ENCODE data around the gene RYR3. TPM values are rescaled to one million over a fixed set of nuclear protein-coding genes. Genes with fewer than 3 reads are reported as not detected.

Gene RYR3
- total and polyA plus RNA-seq, 4 donors = 0.09 to 1.4 (median 0.47) TPM

DNA sequence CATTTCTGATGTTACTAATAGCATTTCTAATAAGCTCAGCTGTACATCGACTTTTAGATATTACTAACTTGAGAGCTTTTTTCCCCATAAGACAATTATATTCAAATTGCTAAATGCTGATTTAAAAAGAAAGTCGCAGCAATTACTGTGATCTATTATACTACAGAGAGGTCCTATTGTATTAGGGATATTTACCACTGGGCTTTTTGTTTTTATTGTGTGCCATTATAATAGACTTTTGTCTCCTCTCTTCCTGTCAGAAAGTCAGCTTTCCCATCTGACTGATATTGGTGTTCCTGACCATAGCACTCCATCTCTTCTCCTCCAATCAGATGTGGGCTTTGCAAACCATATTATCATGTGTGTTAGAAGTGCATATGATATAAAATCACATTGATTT is 27.2 kb upstream of the RYR3 start:
- H3K9me3 ChIP-seq (ENCODE audit: control insufficient read depth in 4 of 4, insufficient read depth in 3 of 4, low read length in 3 of 4) = no peaks in the 10 kb centered on the region
- H3K27me3 ChIP-seq (ENCODE audit: control insufficient read depth in 3 of 3, insufficient read depth in 3 of 3, low read length in 2 of 3) = no peaks in the 10 kb centered on the region
- ATAC-seq (ENCODE audit: insufficient read depth, low FRiP score) (no peak), DNase-seq (no peak)
- no peak overlapping the region for H3K4me3 ChIP-seq
- WGBS, 2 donors = 89 to 94% methylated on average over 2 of the region's 2 CpGs
- TF ChIP-seq, protein P1, sequence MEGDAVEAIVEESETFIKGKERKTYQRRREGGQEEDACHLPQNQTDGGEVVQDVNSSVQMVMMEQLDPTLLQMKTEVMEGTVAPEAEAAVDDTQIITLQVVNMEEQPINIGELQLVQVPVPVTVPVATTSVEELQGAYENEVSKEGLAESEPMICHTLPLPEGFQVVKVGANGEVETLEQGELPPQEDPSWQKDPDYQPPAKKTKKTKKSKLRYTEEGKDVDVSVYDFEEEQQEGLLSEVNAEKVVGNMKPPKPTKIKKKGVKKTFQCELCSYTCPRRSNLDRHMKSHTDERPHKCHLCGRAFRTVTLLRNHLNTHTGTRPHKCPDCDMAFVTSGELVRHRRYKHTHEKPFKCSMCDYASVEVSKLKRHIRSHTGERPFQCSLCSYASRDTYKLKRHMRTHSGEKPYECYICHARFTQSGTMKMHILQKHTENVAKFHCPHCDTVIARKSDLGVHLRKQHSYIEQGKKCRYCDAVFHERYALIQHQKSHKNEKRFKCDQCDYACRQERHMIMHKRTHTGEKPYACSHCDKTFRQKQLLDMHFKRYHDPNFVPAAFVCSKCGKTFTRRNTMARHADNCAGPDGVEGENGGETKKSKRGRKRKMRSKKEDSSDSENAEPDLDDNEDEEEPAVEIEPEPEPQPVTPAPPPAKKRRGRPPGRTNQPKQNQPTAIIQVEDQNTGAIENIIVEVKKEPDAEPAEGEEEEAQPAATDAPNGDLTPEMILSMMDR (IDR thresholded peaks at IDR 0.05; ENCODE audit: control extremely low read depth, extremely low read depth) = no peak
- no peaks in the 10 kb centered on the region for H3K4me1 ChIP-seq (ENCODE audit: control insufficient read depth in 5 of 5, insufficient read depth in 5 of 5, low read length in 5 of 5)
- no peaks in the 10 kb centered on the region for H3K36me3 ChIP-seq (ENCODE audit: control insufficient read depth in 4 of 4, insufficient read depth in 4 of 4, low read length in 4 of 4)
- no peak overlapping the region for H3K27ac ChIP-seq (ENCODE audit: low read depth in 1 of 2, low read length in 1 of 2)
- H3K9ac ChIP-seq (ENCODE audit: insufficient read depth in 1 of 2, low read length in 2 of 2) = no peak overlapping the region

DNA sequence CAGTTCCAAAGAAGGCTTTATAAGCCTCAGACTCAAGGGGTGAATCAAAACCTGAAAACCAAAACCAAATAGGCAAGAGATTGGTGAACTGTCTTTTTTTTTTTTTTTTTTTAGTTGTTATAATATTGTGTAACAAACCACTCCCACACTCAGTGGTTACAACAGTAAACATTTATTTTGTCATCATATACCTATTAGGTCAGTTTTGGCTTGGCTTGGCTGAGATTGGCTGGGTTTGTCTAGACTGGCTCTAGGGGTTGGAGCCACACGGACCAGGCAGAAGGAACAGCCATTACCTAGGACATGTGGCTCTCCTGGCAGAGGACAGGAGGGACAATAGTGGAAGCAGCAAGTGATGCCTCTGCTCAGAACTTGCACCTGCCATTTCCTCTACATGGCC is 26.4 kb upstream of the RYR3 start:
- Histone ChIP-seq H3K4me1 (ENCODE audit: control insufficient read depth in 5 of 5, insufficient read depth in 5 of 5, low read length in 5 of 5) (no peaks in the 10 kb centered on the region), H3K4me3 (no peak overlapping the region), H3K36me3 (ENCODE audit: control insufficient read depth in 4 of 4, insufficient read depth in 4 of 4, low read length in 4 of 4) (no peaks in the 10 kb centered on the region), H3K27me3 (ENCODE audit: control insufficient read depth in 3 of 3, insufficient read depth in 3 of 3, low read length in 2 of 3) (no peaks in the 10 kb centered on the region), H3K27ac (ENCODE audit: low read depth in 1 of 2, low read length in 1 of 2) (no peak overlapping the region), H3K9ac (ENCODE audit: insufficient read depth in 1 of 2, low read length in 2 of 2) (no peak overlapping the region), H3K9me3 (ENCODE audit: control insufficient read depth in 4 of 4, insufficient read depth in 3 of 4, low read length in 3 of 4) (no peaks in the 10 kb centered on the region)
- WGBS, 2 donors = 68 to 88% methylated on average over 1 of the region's 1 CpG
- ATAC-seq (ENCODE audit: insufficient read depth, low FRiP score) (no peak), DNase-seq (no peak)
- TF ChIP-seq, protein P1 (IDR thresholded peaks at IDR 0.05; ENCODE audit: control extremely low read depth, extremely low read depth) = no peak

DNA sequence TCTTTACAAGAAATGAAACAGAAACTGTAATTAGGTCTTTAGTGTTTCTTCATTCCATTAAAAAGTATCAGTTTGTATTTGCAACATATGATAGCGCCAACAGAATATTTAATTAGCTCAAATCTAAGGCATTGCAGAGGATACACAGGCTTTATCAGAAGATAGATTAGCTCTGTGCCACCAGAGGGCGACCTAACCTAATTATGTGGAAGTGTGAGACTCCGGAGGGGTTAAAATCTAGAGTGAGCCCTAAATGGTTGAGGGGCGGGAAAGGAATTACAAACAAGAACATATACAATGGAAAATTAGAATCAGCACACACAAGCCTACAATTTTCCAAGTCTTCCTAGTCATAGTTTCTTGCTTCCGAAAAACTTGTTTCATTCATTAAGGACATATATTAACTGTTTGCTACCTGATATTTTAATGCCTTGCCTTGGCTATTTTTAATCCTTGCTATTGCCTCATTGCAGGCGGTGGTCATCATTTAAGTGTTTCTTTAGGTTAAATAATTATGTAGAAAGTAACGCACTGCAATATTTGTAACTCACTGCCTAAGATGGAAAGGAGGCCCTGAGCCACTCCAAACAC is 18.0 kb upstream of the RYR3 start:
- TF ChIP-seq, protein P1 (IDR thresholded peaks at IDR 0.05; ENCODE audit: control extremely low read depth, extremely low read depth) = peak; percentile 6
- 30 to 37% methylated on average over 7 of the region's 7 CpGs for WGBS, 2 donors
- H3K36me3 ChIP-seq (ENCODE audit: control insufficient read depth in 4 of 4, insufficient read depth in 4 of 4, low read length in 4 of 4) = no peaks in the 10 kb centered on the region
- H3K27ac ChIP-seq (ENCODE audit: low read depth in 1 of 2, low read length in 1 of 2) = no peak overlapping the region
- H3K9ac ChIP-seq (ENCODE audit: insufficient read depth in 1 of 2, low read length in 2 of 2) = no peak overlapping the region
- no peaks in the 10 kb centered on the region for H3K4me1 ChIP-seq (ENCODE audit: control insufficient read depth in 5 of 5, insufficient read depth in 5 of 5, low read length in 5 of 5)
- ATAC-seq (ENCODE audit: insufficient read depth, low FRiP score) = no peak
- H3K27me3 ChIP-seq (ENCODE audit: control insufficient read depth in 3 of 3, insufficient read depth in 3 of 3, low read length in 2 of 3) = peaks cover 0 to 5% (median 3%) of the 10 kb centered on the region in 3 donors
- peak; percentile 43 to 78 (median 73) for DNase-seq
- H3K4me3 ChIP-seq = no peak overlapping the region
- H3K9me3 ChIP-seq (ENCODE audit: control insufficient read depth in 4 of 4, insufficient read depth in 3 of 4, low read length in 3 of 4) = no peaks in the 10 kb centered on the region

Data from lung (tissue), 12 donors.